SK-N-SH (cell line): Measurements from ENCODE around the gene COA6.

Source experiments
- FOXM1 ChIP-seq: IDR thresholded peaks from 2 replicates; pipeline ENCODE4 v1.4.0; 2012; ENCODE audit warnings: low read depth, mild to moderate bottlenecking
- POLR2AphosphoS5 ChIP-seq: IDR thresholded peaks from 2 replicates; pipeline ENCODE4 v1.6.1; 2012; ENCODE audit warnings: low read depth, low read length
- TF ChIP-seq, protein P1 (sequence below): fragments of 200-600 bp; sonication (generic); IDR thresholded peaks from 2 replicates; pipeline ENCODE4 v1.6.1; 2017; ENCODE audit warnings: antibody characterized with exemption, mild to moderate bottlenecking, moderate library complexity
- TF ChIP-seq, protein P2 (sequence below): IDR thresholded peaks from 2 replicates; pipeline ENCODE4 v1.6.1; 2012; ENCODE audit warnings: mild to moderate bottlenecking, low read depth, low read length, moderate library complexity

DNA sequence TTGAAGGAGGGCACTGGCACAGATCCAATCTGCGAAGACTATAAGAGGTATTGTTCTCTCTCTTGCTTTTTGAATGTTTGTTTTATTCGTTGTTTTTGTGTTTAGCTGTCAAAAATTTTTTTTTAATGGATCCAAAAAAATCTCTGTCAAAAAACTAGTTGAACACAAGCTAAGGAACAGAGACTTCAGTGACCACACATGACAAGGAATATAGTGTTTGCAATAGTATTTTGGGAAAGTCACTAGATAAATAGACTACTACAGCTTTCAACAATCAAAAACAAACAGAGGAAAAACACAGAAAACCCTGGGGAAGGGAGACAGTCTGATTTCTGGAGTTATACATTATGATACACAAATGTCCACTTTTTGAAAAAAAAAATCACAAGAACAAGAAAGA lies 36.9 kb upstream of the COA6 start:
- TF ChIP-seq, protein P1, sequence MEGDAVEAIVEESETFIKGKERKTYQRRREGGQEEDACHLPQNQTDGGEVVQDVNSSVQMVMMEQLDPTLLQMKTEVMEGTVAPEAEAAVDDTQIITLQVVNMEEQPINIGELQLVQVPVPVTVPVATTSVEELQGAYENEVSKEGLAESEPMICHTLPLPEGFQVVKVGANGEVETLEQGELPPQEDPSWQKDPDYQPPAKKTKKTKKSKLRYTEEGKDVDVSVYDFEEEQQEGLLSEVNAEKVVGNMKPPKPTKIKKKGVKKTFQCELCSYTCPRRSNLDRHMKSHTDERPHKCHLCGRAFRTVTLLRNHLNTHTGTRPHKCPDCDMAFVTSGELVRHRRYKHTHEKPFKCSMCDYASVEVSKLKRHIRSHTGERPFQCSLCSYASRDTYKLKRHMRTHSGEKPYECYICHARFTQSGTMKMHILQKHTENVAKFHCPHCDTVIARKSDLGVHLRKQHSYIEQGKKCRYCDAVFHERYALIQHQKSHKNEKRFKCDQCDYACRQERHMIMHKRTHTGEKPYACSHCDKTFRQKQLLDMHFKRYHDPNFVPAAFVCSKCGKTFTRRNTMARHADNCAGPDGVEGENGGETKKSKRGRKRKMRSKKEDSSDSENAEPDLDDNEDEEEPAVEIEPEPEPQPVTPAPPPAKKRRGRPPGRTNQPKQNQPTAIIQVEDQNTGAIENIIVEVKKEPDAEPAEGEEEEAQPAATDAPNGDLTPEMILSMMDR: no peak
- TF ChIP-seq POLR2AphosphoS5 (no peak), FOXM1 (no peak)
- TF ChIP-seq, protein P2, sequence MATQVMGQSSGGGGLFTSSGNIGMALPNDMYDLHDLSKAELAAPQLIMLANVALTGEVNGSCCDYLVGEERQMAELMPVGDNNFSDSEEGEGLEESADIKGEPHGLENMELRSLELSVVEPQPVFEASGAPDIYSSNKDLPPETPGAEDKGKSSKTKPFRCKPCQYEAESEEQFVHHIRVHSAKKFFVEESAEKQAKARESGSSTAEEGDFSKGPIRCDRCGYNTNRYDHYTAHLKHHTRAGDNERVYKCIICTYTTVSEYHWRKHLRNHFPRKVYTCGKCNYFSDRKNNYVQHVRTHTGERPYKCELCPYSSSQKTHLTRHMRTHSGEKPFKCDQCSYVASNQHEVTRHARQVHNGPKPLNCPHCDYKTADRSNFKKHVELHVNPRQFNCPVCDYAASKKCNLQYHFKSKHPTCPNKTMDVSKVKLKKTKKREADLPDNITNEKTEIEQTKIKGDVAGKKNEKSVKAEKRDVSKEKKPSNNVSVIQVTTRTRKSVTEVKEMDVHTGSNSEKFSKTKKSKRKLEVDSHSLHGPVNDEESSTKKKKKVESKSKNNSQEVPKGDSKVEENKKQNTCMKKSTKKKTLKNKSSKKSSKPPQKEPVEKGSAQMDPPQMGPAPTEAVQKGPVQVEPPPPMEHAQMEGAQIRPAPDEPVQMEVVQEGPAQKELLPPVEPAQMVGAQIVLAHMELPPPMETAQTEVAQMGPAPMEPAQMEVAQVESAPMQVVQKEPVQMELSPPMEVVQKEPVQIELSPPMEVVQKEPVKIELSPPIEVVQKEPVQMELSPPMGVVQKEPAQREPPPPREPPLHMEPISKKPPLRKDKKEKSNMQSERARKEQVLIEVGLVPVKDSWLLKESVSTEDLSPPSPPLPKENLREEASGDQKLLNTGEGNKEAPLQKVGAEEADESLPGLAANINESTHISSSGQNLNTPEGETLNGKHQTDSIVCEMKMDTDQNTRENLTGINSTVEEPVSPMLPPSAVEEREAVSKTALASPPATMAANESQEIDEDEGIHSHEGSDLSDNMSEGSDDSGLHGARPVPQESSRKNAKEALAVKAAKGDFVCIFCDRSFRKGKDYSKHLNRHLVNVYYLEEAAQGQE: no peak
